Measurements from ENCODE around the gene TMC1. TPM values are rescaled to one million over a fixed set of nuclear protein-coding genes. Genes with fewer than 3 reads are reported as not detected.

Gene TMC1
- total RNA-seq, 1 experiment from 2014 or later = 0.36 TPM

DNA sequence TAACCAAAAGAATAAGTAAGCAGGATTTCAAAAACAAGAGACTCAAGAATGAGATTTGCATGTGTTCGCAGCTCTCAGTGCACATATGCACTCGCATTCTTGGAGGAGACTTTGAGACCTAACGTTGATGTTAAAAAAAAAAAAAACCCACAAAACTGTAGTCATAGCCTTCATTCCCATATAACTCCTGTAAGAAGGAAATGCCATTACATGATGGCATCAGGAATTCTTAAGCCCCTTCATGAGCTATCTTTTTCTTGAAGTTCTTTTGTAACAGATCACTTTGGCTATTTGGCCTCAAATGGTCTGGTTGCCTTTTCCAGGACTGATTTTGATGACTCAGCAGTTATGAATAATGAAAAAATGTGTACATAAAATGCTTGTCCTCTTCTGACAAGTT is 317.7 kb downstream of the TMC1 start:
- BruUV-seq (replicated peaks) = no TSS peak
- Histone ChIP-seq H3K4me3 (ENCODE audit: low read depth in 2 of 2, low read length in 2 of 2) (no peak overlapping the region), H3K27me3 (ENCODE audit: control insufficient read depth, insufficient read depth, low read length) (no peaks in the 10 kb centered on the region), H3K9me3 (ENCODE audit: control insufficient read depth, insufficient read depth, low read depth, low read length) (no peaks in the 10 kb centered on the region), H3K4me1 (ENCODE audit: control insufficient read depth, insufficient read depth, low read length) (no peaks in the 10 kb centered on the region), H3K27ac (ENCODE audit: low read length) (no peak overlapping the region), H3K36me3 (ENCODE audit: control insufficient read depth, insufficient read depth, low read length) (no peaks in the 10 kb centered on the region)
- ATAC-seq (no peak), DNase-seq (ENCODE audit: low read depth, low spot score) (no peak)
- TF ChIP-seq, protein P1, sequence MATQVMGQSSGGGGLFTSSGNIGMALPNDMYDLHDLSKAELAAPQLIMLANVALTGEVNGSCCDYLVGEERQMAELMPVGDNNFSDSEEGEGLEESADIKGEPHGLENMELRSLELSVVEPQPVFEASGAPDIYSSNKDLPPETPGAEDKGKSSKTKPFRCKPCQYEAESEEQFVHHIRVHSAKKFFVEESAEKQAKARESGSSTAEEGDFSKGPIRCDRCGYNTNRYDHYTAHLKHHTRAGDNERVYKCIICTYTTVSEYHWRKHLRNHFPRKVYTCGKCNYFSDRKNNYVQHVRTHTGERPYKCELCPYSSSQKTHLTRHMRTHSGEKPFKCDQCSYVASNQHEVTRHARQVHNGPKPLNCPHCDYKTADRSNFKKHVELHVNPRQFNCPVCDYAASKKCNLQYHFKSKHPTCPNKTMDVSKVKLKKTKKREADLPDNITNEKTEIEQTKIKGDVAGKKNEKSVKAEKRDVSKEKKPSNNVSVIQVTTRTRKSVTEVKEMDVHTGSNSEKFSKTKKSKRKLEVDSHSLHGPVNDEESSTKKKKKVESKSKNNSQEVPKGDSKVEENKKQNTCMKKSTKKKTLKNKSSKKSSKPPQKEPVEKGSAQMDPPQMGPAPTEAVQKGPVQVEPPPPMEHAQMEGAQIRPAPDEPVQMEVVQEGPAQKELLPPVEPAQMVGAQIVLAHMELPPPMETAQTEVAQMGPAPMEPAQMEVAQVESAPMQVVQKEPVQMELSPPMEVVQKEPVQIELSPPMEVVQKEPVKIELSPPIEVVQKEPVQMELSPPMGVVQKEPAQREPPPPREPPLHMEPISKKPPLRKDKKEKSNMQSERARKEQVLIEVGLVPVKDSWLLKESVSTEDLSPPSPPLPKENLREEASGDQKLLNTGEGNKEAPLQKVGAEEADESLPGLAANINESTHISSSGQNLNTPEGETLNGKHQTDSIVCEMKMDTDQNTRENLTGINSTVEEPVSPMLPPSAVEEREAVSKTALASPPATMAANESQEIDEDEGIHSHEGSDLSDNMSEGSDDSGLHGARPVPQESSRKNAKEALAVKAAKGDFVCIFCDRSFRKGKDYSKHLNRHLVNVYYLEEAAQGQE (IDR thresholded peaks at IDR 0.05; ENCODE audit: insufficient read depth in 1 of 2, low read depth in 2 of 2, low read length in 1 of 2) = no peak
- TF ChIP-seq POLR2AphosphoS5 (IDR thresholded peaks at IDR 0.05; ENCODE audit: low read depth, low read length) (no peak), SIN3A (IDR thresholded peaks at IDR 0.05; ENCODE audit: borderline replicate concordance, insufficient read depth, low read depth, low read length) (no peak), TCF7L2 (IDR thresholded peaks at IDR 0.05; ENCODE audit: low read depth, low read length) (no peak)
- TF ChIP-seq, protein P2, sequence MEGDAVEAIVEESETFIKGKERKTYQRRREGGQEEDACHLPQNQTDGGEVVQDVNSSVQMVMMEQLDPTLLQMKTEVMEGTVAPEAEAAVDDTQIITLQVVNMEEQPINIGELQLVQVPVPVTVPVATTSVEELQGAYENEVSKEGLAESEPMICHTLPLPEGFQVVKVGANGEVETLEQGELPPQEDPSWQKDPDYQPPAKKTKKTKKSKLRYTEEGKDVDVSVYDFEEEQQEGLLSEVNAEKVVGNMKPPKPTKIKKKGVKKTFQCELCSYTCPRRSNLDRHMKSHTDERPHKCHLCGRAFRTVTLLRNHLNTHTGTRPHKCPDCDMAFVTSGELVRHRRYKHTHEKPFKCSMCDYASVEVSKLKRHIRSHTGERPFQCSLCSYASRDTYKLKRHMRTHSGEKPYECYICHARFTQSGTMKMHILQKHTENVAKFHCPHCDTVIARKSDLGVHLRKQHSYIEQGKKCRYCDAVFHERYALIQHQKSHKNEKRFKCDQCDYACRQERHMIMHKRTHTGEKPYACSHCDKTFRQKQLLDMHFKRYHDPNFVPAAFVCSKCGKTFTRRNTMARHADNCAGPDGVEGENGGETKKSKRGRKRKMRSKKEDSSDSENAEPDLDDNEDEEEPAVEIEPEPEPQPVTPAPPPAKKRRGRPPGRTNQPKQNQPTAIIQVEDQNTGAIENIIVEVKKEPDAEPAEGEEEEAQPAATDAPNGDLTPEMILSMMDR (IDR thresholded peaks at IDR 0.05) = no peak
- ChIA-PET POLR2A (no interaction called here), CTCF (no interaction called here)
- in situ Hi-C loops (cut with HindIII; ENCODE audit: low pct_unique_long_range_greater_than_20kb, low sequenced_read_pairs) (no loop called here), intact Hi-C loops (cut with micrococcal nuclease; ENCODE audit: unreplicated experiment) (no loop called here)

DNA sequence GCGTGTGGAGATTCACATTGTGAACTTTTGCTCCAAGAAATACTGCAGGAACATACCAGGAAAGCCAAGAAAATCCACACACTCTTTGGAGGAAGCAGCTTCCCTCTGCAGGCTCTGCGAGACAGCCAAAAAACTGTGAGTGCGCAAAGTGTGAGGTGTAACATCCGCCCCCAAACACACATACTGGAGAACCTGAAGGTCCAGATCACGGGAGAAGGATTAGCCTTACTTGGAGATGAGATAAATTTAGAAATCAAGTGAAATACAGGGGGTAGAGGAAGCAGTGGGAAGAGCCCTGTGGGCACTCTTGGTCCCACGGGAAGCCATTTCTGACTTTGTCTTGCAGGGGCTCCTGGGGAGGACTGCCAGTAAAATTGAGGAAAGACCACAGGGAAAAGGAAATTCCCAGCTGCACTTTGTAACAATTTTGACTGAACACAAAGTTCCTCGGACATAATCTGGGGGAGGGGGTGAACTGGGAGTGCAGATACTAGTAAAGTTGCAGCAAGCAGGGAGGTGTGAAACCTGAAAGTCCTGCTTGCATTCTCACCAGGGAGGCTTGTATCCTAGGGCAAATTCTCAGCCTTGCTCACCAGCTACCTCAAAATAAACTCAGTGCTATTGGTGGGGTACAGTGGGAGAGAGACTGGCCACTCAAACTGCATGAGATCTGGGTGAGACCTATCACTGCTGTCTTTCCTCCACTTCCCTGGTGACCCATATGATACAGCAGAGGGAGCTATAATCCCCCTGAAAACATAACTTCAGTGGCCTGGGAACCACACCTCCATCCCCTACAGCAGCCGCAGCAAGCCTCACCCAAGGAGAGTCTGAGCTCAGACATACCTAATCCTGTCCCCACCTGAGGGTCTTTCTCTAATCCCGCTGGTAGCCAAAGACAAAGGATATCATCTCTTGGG is 322.4 kb downstream of the TMC1 start:
- ChIA-PET CTCF (interaction anchor here (0.6 kb wide), 1 partner anchor 366 kb away, joined by 8 read pairs; no protein-coding TSS in a partner anchor), POLR2A (no interaction called here)
- Histone ChIP-seq H3K36me3 (ENCODE audit: control insufficient read depth, insufficient read depth, low read length) (no peaks in the 10 kb centered on the region), H3K27me3 (ENCODE audit: control insufficient read depth, insufficient read depth, low read length) (no peaks in the 10 kb centered on the region), H3K4me3 (ENCODE audit: low read depth in 2 of 2, low read length in 2 of 2) (no peak overlapping the region), H3K27ac (ENCODE audit: low read length) (no peak overlapping the region), H3K9me3 (ENCODE audit: control insufficient read depth, insufficient read depth, low read depth, low read length) (no peaks in the 10 kb centered on the region), H3K4me1 (ENCODE audit: control insufficient read depth, insufficient read depth, low read length) (no peaks in the 10 kb centered on the region)
- intact Hi-C loops (cut with micrococcal nuclease; ENCODE audit: unreplicated experiment) = no loop called here
- DNase-seq (ENCODE audit: low read depth, low spot score) (no peak), ATAC-seq (no peak)
- no TSS peak for BruUV-seq (replicated peaks)
- TF ChIP-seq SIN3A (IDR thresholded peaks at IDR 0.05; ENCODE audit: borderline replicate concordance, insufficient read depth, low read depth, low read length) (no peak), POLR2AphosphoS5 (IDR thresholded peaks at IDR 0.05; ENCODE audit: low read depth, low read length) (no peak)
- TF ChIP-seq, protein P1 (IDR thresholded peaks at IDR 0.05; ENCODE audit: insufficient read depth in 1 of 2, low read depth in 2 of 2, low read length in 1 of 2) = no peak
- TF ChIP-seq, protein P2 (IDR thresholded peaks at IDR 0.05) = 0 out of 2 replicates have a peak, but pooled peaks have one; percentile 19
- in situ Hi-C loops (cut with HindIII; ENCODE audit: low pct_unique_long_range_greater_than_20kb, low sequenced_read_pairs) = no loop called here

Data from Panc1 (cell line).